ENCODE measurements around the gene APEH.

- TF ChIP-seq ATF2 (CRISPR knock-in tag; IDR thresholded peaks at IDR 0.05; ENCODE audit: borderline replicate concordance, low read depth) (no peak), ZNF121 (CRISPR knock-in tag; IDR thresholded peaks at IDR 0.05) (no peak), NFYB (CRISPR knock-in tag; conservative IDR thresholded peaks at IDR 0.05; ENCODE audit: low read depth) (no peak)
These were observed 34.6 kb upstream of the APEH start for GRCh38 chr3:49639551-49639950.
